Transverse colon (tissue), 4 donors: ENCODE measurements around the gene CCL2.

Experiments
- EP300 ChIP-seq: sonication (generic); formaldehyde crosslinking; IDR thresholded peaks from one replicate; pipeline ENCODE4 v1.6.1; 2017; ENCODE audit warnings: antibody characterized with exemption, low read depth
- POLR2A ChIP-seq: fragments of 450-650 bp; IDR thresholded peaks from one replicate; pipeline ENCODE4 v1.6.1; 2016; ENCODE audit warnings: antibody characterized with exemption, mild to moderate bottlenecking, moderate library complexity
- POLR2AphosphoS5 ChIP-seq, 3 donors: sonication (generic); formaldehyde crosslinking; IDR thresholded peaks; one replicate each; pipeline ENCODE4 v1.6.1; 2016; ENCODE audit warnings: antibody characterized with exemption in 3 of 3
- TF ChIP-seq, protein P1 (sequence below), 5 experiments: fragments of 200-600 bp in 3 of 5; fragments of 450-650 bp in 2 of 5; sonication (generic) in 3 of 5; IDR thresholded peaks; 1 replicate in 2 of 5; 2 replicates in 3 of 5; pipeline ENCODE4 v1.5.1; 2016 to 2017; ENCODE audit warnings: antibody characterized with exemption in 5 of 5, inconsistent platforms in 3 of 5, mild to moderate bottlenecking in 2 of 5, moderate library complexity in 1 of 5

DNA sequence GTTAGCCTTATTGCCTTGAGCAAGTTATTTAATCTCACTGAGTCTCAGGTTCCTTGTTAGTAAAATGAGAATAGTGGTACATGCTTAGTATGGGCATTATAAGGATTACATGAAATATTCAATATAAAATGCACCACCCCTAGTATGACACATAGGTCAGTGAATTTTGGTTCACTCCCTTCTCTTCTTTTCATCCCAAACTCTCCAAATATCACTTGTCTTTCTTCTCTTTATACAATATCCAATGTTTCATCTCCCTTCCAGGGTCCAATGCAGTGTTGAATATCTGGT, 28.4 kb upstream of the CCL2 start:
- TF ChIP-seq, protein P1, sequence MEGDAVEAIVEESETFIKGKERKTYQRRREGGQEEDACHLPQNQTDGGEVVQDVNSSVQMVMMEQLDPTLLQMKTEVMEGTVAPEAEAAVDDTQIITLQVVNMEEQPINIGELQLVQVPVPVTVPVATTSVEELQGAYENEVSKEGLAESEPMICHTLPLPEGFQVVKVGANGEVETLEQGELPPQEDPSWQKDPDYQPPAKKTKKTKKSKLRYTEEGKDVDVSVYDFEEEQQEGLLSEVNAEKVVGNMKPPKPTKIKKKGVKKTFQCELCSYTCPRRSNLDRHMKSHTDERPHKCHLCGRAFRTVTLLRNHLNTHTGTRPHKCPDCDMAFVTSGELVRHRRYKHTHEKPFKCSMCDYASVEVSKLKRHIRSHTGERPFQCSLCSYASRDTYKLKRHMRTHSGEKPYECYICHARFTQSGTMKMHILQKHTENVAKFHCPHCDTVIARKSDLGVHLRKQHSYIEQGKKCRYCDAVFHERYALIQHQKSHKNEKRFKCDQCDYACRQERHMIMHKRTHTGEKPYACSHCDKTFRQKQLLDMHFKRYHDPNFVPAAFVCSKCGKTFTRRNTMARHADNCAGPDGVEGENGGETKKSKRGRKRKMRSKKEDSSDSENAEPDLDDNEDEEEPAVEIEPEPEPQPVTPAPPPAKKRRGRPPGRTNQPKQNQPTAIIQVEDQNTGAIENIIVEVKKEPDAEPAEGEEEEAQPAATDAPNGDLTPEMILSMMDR (IDR thresholded peaks at IDR 0.05) = no peak
- TF ChIP-seq POLR2A = no peak
- no peak for TF ChIP-seq POLR2AphosphoS5 (IDR thresholded peaks at IDR 0.05)
- no peak for TF ChIP-seq EP300
